ENCODE results near the gene GPR143.

- TF ChIP-seq REST (IDR thresholded peaks at IDR 0.05; ENCODE audit: insufficient replicate concordance, low read depth) (no peak), POLR2AphosphoS5 (IDR thresholded peaks at IDR 0.05; ENCODE audit: low read depth) (no peak)
Measured at GRCh38 chrX:9784332-9784731, 18.7 kb upstream of the GPR143 start.

Measured in HL-60 (cell line).